GM21423 (cell line): Measurements from ENCODE around the gene HSPA1A.
"Not testable (repeated sequence)": the region's sequence is repeated elsewhere in the genome, so short reads cannot be mapped to it uniquely, and the experiment has no call there.

ENCODE experiments used
- ATAC-seq: cut with Tn5 transposase; IDR thresholded peaks from one replicate; pipeline ENCODE4 v1.9.1; 2021; ENCODE audit warnings: mild to moderate bottlenecking, moderate library complexity; ENCODE audit not compliant: unreplicated experiment

Gene HSPA1A

GRCh38 chr6:31861150-31861549 is 45.8 kb downstream of the HSPA1A start:
- no peak for ATAC-seq

- ATAC-seq, result no peak
These were observed 46.6 kb downstream of the HSPA1A start for GRCh38 chr6:31861919-31862343.

- ATAC-seq, result peak; percentile 95
These were observed 47.2 kb downstream of the HSPA1A start, which contains the start of gene NEU1 for GRCh38 chr6:31862344-31863235. TSS of gene NEU1 (minus strand) at chr6:31862821. CDS start at chr6:31862776, 45 bp downstream.

- ATAC-seq, result not testable (repeated sequence)
These were observed 48.8 kb downstream of the HSPA1A start for GRCh38 chr6:31864123-31864562.

GRCh38 chr6:31864818-31865204 is 49.5 kb downstream of the HSPA1A start:
- ATAC-seq, result no peak

GRCh38 chr6:31865205-31866118 is 50.1 kb downstream of the HSPA1A start:
- no peak for ATAC-seq
